Middle frontal gyrus (tissue), 1 donor: ENCODE data around the gene CD74.

Source experiments
- DNase-seq: peaks from one replicate; pipeline ENCODE4 v3.0.0-alpha.2; 2015; ENCODE audit warnings: low spot score; ENCODE audit errors: extremely low spot score

Gene CD74

GRCh38 chr5:150364004-150364403 lies 48.7 kb downstream of the CD74 start:
- no peak for DNase-seq

GRCh38 chr5:150363185-150363584 lies 49.5 kb downstream of the CD74 start:
- no peak for DNase-seq

- DNase-seq: no peak
Observed at GRCh38 chr5:150361301-150361700, 51.4 kb downstream of the CD74 start.

- DNase-seq: no peak
Observed at GRCh38 chr5:150358261-150359095, 54.2 kb downstream of the CD74 start.

DNA sequence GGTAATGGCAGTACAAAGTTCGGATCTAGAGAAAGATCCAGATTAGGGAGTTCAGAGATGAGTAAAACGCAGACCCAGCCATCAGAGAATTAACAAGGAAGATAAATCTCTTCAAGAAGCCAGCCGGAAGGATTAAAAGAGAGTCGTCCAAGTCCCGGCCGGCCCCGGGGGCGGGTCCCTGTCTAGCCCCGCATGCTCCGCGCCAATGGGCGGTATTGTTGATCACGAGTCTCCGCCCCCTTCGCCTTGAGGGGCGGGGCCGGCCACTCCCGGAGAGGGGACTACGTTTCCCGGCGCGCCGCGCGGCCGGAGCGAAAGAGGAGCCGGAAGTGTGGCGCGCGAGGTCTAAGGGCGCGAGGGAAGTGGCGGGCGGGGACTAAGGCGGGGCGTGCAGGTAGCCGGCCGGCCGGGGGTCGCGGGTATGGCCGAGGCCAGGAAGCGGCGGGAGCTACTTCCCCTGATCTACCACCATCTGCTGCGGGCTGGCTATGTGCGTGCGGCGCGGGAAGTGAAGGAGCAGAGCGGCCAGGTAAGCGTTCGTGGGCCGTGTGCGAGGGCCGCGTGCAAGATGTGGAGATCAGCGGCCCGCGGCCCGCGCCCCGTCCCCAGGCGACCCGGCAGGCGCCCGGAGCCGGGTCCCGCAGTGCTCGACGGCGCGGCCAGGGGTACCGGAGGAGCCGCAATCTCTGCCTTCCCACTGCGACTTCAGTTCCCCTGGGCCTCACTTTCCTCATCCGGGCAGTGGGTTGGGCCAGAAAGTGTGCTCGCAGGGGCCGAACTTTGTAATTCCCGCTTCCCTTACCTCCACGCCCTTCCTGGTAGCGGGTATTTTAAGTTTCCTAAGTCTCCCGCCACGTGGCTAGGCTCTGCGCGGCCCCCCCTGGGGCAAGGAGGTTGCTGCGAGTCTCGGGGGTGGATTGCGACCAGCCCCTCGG lies 55.1 kb downstream of the CD74 start, which contains the start of gene TCOF1:
TCOF1 (plus strand) TSS at position 372 of the 935 bp plus-strand sequence; CDS start at position 422, 50 bp downstream.
- peak; percentile 99 for DNase-seq

DNA sequence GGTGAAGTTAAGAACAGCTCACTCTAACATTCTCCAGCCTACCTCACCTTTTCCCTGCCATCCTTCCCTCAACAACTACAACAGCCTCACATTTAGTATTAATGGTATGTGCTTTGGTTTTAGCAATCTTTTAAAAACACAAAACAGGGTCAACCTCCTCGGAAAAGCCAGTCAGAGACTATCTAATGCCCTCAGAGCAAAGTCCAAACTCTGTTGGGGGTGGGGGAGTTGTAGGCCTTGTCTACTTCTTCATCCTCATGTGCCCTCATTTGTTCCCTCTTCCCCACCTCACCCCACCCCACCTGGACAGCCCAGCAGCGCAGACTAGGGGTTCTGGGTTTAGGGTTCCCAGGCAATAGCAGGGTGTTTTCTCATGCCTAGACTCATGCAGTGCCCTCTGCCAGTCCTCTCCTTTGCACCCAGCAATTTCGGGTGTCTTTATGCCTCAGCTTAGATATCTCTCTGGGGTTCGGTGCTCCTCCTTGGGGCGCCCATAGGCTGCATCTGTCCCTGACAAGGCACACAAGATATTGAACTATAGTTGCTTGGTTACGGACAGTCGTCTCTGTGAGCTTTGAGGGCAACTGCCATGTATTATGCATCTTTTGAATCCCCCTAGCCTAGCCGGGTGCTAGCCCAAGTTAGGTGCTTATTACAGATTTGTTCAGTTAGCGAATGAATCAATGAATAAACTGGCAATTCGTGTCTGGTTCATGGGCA lies 56.0 kb downstream of the CD74 start:
- no peak for DNase-seq

- no peak for DNase-seq
Observed at GRCh38 chr5:150355791-150356190, 56.9 kb downstream of the CD74 start.

GRCh38 chr5:150353032-150353675 lies 59.6 kb downstream of the CD74 start:
- no peak for DNase-seq

- no peak for DNase-seq
Observed at GRCh38 chr5:150352244-150353031, 60.3 kb downstream of the CD74 start.
